Heart left ventricle (tissue), 16 donors: Measurements from ENCODE around the gene KDM3B. TPM values are rescaled to one million over a fixed set of nuclear protein-coding genes. Genes with fewer than 3 reads are reported as not detected.
"Not testable (repeated sequence)": the region's sequence is repeated elsewhere in the genome, so short reads cannot be mapped to it uniquely, and the experiment has no call there.

Experiments
- ATAC-seq, 4 donors: fragments of 200-7000 bp; cut with Tn5 transposase; one replicate each; pipeline ENCODE4 v1.9.1; 2020 to 2022; ENCODE audit warnings: moderate library complexity in 4 of 4, mild to moderate bottlenecking in 3 of 4, moderate number of reproducible peaks in 1 of 4
- DNase-seq, 5 donors: peaks; one replicate each; pipeline ENCODE4 v3.0.0-alpha.2; 2020
- H3K27ac ChIP-seq, 12 donors: fragments of 200-600 bp; sonication (generic) in 4 of 12; one replicate each; pipeline versions ENCODE4 v1.5.0 to v1.8.0; 2016 to 2022; ENCODE audit warnings: mild to moderate bottlenecking in 2 of 12
- H3K27me3 ChIP-seq, 9 donors: fragments of 200-600 bp; sonication (generic) in 2 of 9; one replicate each; pipeline versions ENCODE4 v1.5.1 to v1.8.0; 2016 to 2022; ENCODE audit warnings: mild to moderate bottlenecking in 3 of 9
- H3K36me3 ChIP-seq, 9 donors: fragments of 200-600 bp; sonication (generic) in 2 of 9; one replicate each; pipeline versions ENCODE4 v1.5.0 to v1.8.0; 2018 to 2022; ENCODE audit warnings: mild to moderate bottlenecking in 2 of 9
- H3K4me1 ChIP-seq, 12 donors: fragments of 200-600 bp; sonication (generic) in 4 of 12; one replicate each; pipeline versions ENCODE4 v1.5.0 to v1.8.0; 2016 to 2022; ENCODE audit warnings: mild to moderate bottlenecking in 3 of 12
- H3K4me3 ChIP-seq, 12 donors: fragments of 200-600 bp; sonication (generic) in 4 of 12; one replicate each; pipeline versions ENCODE4 v1.5.0 to v1.8.0; 2017 to 2022; ENCODE audit warnings: mild to moderate bottlenecking in 9 of 12, moderate library complexity in 4 of 12
- H3K9me3 ChIP-seq, 12 donors: fragments of 200-600 bp; sonication (generic) in 4 of 12; one replicate each; pipeline versions ENCODE4 v1.5.0 to v1.8.0; 2016 to 2022; ENCODE audit warnings: mild to moderate bottlenecking in 1 of 12
- POLR2A ChIP-seq, 2 donors: fragments of 450-650 bp; IDR thresholded peaks; one replicate each; pipeline ENCODE4 v1.6.1; 2017; ENCODE audit warnings: antibody characterized with exemption in 2 of 2, mild to moderate bottlenecking in 2 of 2, moderate library complexity in 2 of 2
- WGBS, 4 donors: extraction: QIAGEN DNeasy Blood & Tissue Kit in 2 of 4; methylation state at CpG; one replicate each; pipeline versions ENCODE4 v1.1.5 to v1.1.7; 2013 to 2018; 5-methylcytosine and 5-hydroxymethylcytosine counted together
- intact Hi-C, 10 donors: fragments of 100-400 bp; cut with DNase I; formaldehyde crosslinking; loops; one replicate each; pipeline versions ENCODE4 v1.11.1 to v1.14.2; 2022
- polyA plus RNA-seq, 2 donors: library from polyadenylated mRNA; stranded (reverse); fragments of 200-250 nt; gene quantifications; one replicate each; pipeline ENCODE4 v1.2.3, GENCODE V29; 2013
- total RNA-seq, 9 donors: library from RNA; depleted of rRNA in 2 of 9; stranded (reverse); fragments of >200 nt in 2 of 9; fragmentation: NEBNext Ultra II Directional in 3 of 9; extraction: Animal tissue kit (Norgen Biotek cat#: 25700) in 3 of 9; gene quantifications; one replicate each; pipeline versions ENCODE4 v1.1.0 to v1.2.4, GENCODE V29; 2016 to 2023
- TF ChIP-seq, protein P1 (sequence below), 12 donors: fragments of 200-600 bp; sonication (generic) in 4 of 12; IDR thresholded peaks; one replicate each; pipeline versions ENCODE4 v1.5.0 to v1.8.0; 2018 to 2022; ENCODE audit warnings: antibody characterized with exemption in 12 of 12, mild to moderate bottlenecking in 5 of 12
- donor health status: ischemic (EF 13 %, LVEDD 7.1; RV severe dilation, severe dysfunction).
- donor health status: healthy with polysubstance abuse.
- donor health status: DM: no; HTN: yes; CAD: no.
- donor health status: DM: no; HTN: no; CAD: no.
- donor health status: ischemic (EF 25% LVEDD 6.9; RV normal size, moderate dysfunction).
- donor health status: ischemic (EF 25% LVEDD 5.7; RV mildly dilated, moderate dysfunction).
- donor health status: healthy.
- donor health status: DM: yes; HTN: yes; CAD: no.
- donor health status: ischemic (EF 35%, LVEDD 5.7; RV mildly dilated, moderate dysfunction).
- donor health status: nonischemic (EF 11% LVEDD 7.7; RV severe dilation, severe dysfunction).
- donor health status: DM: yes; HTN: yes; CAD: no.
- donor health status: PGD.
- donor health status: ischemic (EF 29% LVEDD 5.4; RV normal size, mild dysfunction).
- donor health status: nonischemic (EF 23%, LVEDD 6.1; RV moderate dilation, normal function).

KDM3B gene
- total and polyA plus RNA-seq, 11 donors = 17.0 to 65.1 (median 44.8) TPM

GRCh38 chr5:138391859-138392386, 39.4 kb downstream of the KDM3B start:
- DNase-seq = peak; percentile 64 to 79 (median 65)
- intact Hi-C loops = loop anchor here in 1 of 10 donors (10.0 kb wide), 1 partner anchor 167 kb away; no protein-coding TSS in a partner anchor
- peak; percentile 95 to 98 (median 96) for ATAC-seq
- H3K36me3 ChIP-seq = peaks cover 0 to 97% (median 87%) of the 10 kb centered on the region in 9 donors
- WGBS, 4 donors = 39 to 58% (median 51%) methylated on average over 7 to 9 of the region's 9 CpGs
- no peaks in the 10 kb centered on the region for H3K9me3 ChIP-seq
- H3K4me3 ChIP-seq = peak overlapping the region in 2 of 12 donors; percentile 18 to 26
- peak overlapping the region; percentile 52 to 93 (median 74) for H3K27ac ChIP-seq
- H3K4me1 ChIP-seq = peaks cover 0 to 33% (median 6%) of the 10 kb centered on the region in 12 donors
- TF ChIP-seq POLR2A (IDR thresholded peaks at IDR 0.05) = no peak
- TF ChIP-seq, protein P1, sequence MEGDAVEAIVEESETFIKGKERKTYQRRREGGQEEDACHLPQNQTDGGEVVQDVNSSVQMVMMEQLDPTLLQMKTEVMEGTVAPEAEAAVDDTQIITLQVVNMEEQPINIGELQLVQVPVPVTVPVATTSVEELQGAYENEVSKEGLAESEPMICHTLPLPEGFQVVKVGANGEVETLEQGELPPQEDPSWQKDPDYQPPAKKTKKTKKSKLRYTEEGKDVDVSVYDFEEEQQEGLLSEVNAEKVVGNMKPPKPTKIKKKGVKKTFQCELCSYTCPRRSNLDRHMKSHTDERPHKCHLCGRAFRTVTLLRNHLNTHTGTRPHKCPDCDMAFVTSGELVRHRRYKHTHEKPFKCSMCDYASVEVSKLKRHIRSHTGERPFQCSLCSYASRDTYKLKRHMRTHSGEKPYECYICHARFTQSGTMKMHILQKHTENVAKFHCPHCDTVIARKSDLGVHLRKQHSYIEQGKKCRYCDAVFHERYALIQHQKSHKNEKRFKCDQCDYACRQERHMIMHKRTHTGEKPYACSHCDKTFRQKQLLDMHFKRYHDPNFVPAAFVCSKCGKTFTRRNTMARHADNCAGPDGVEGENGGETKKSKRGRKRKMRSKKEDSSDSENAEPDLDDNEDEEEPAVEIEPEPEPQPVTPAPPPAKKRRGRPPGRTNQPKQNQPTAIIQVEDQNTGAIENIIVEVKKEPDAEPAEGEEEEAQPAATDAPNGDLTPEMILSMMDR (IDR thresholded peaks at IDR 0.05) = no peak
- no peaks in the 10 kb centered on the region for H3K27me3 ChIP-seq

GRCh38 chr5:138402640-138403039, 50.2 kb downstream of the KDM3B start:
- Histone ChIP-seq H3K36me3 (peaks cover 5 to 100% (median 96%) of the 10 kb centered on the region in 9 donors), H3K4me1 (no peaks in the 10 kb centered on the region), H3K9me3 (no peaks in the 10 kb centered on the region), H3K4me3 (no peak overlapping the region), H3K27ac (no peak overlapping the region), H3K27me3 (no peaks in the 10 kb centered on the region)
- intact Hi-C loops = loop anchor here in 2 of 10 donors (10.0 kb wide), 2 partner anchors 48 to 178 kb away; partner anchors contain the start of gene KDM3B (in 1 of the 2)
- DNase-seq = no peak
- ATAC-seq = no peak
- TF ChIP-seq POLR2A (IDR thresholded peaks at IDR 0.05) = no peak
- TF ChIP-seq, protein P1 (IDR thresholded peaks at IDR 0.05) = no peak

GRCh38 chr5:138408023-138408422, 55.5 kb downstream of the KDM3B start:
- Histone ChIP-seq H3K27ac (no peak overlapping the region), H3K27me3 (no peaks in the 10 kb centered on the region), H3K4me3 (no peak overlapping the region), H3K36me3 (peaks cover 0 to 84% (median 72%) of the 10 kb centered on the region in 9 donors), H3K9me3 (no peaks in the 10 kb centered on the region), H3K4me1 (no peaks in the 10 kb centered on the region)
- ATAC-seq = no peak
- intact Hi-C loops = loop anchor here in 2 of 10 donors (10.0 kb wide), 2 partner anchors 53 to 183 kb away; partner anchors contain the start of gene KDM3B (in 1 of the 2)
- 83 to 89% (median 86%) methylated on average over 5 of the region's 5 CpGs for WGBS, 4 donors
- no peak for DNase-seq
- TF ChIP-seq, protein P1 (IDR thresholded peaks at IDR 0.05) = no peak
- TF ChIP-seq POLR2A (IDR thresholded peaks at IDR 0.05) = no peak

DNA sequence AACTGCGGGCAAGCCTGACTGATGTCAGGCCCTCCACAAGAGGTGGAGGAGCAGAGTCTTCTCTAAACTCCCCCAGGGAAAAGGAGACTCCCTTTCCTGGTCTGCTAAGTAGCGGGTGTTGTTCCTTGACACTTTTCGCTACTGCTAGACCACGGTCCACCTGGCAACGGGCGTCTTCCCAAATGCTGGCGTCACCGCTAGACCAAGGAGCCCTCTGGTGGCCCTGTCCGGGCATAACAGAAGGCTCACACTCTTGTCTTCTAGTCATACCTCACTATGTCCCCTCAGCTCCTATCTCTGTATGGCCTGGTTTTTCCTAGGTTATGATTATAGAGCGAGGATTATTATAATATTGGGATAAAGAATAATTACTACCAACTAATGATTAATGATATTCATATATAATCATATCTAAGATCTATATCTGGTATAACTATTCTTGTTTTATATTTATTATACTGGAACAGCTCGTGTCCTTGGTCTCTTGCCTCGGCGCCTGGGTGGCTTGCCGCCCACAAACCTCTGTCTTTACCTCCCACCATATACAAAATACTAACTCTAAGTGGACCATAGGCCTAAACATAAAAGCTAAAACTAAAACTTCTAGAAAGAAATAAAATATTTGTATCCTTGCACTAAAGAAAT, 58.6 kb downstream of the KDM3B start:
- TF ChIP-seq, protein P1 (IDR thresholded peaks at IDR 0.05) = peak; percentile 26 to 61 (median 54)
- not testable (repeated sequence) for H3K27me3 ChIP-seq, ATAC-seq, H3K27ac ChIP-seq, H3K4me1 ChIP-seq, H3K9me3 ChIP-seq, H3K4me3 ChIP-seq
- 71 to 78% (median 72%) methylated on average over 13 to 14 of the region's 14 CpGs for WGBS, 4 donors
- intact Hi-C loops = loop anchor here in 2 of 10 donors (2.0 to 5.0 kb wide), 2 partner anchors 54 to 189 kb away; no protein-coding TSS in a partner anchor
- DNase-seq = peak in 4 of 5 donors; percentile 26 to 73 (median 62)
- H3K36me3 ChIP-seq = peaks cover 0 to 86% (median 75%) of the 10 kb centered on the region in 9 donors
